ENCODE data around the gene CYGB.
A peak's percentile ranks its signal among the peaks of the same experiment; 100 is the strongest.
"Not testable (repeated sequence)": the region's sequence is repeated elsewhere in the genome, so short reads cannot be mapped to it uniquely, and the experiment has no call there.

CYGB gene

DNA sequence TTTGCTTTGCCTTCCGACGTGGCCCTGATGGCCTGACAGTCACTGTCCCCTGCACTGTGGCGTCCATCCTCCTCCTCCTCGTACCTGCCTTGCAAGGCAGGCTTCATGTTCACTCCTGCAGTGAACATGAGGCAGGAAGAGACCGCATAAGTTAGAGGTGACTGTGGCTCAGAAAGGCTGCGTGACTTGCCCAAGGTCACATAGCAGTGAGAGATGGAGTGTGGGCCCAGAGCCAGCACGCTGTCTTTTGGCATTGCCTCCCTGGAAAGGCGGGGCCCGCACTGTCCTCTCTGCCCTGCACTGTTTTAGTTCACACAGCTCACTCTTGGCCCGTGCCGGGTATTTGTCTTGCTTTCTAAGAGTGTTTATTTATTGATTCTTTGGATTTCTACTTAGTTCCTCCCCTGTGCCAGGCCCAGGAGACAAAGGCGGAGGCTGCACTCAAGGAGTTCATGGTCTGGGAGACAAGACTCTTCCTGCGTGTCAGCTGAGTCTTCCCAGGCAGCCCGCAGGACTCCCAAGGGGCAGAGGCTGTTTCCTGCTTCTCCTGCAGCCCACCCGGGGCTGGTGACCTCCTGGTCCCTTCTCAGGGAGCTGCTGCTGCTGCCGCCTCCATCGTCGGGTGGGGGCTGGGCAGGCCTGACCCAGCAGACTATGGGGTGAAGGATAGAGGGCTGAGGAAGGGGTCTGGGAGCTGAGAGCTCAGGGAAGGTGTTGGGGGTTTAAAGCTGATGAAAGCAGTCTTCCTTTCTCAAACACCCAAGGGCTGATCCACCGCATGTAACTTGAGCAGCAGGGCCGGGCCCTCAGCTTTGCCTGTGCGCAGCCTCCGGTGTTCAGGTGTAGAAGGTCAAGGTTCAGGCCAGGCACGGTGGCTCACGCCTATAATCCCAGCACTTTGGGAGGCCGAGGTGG is 12.7 kb downstream of the CYGB start:
- DNase-seq (ENCODE audit: low read depth) = peak; percentile 62
- TF ChIP-seq, protein P1, sequence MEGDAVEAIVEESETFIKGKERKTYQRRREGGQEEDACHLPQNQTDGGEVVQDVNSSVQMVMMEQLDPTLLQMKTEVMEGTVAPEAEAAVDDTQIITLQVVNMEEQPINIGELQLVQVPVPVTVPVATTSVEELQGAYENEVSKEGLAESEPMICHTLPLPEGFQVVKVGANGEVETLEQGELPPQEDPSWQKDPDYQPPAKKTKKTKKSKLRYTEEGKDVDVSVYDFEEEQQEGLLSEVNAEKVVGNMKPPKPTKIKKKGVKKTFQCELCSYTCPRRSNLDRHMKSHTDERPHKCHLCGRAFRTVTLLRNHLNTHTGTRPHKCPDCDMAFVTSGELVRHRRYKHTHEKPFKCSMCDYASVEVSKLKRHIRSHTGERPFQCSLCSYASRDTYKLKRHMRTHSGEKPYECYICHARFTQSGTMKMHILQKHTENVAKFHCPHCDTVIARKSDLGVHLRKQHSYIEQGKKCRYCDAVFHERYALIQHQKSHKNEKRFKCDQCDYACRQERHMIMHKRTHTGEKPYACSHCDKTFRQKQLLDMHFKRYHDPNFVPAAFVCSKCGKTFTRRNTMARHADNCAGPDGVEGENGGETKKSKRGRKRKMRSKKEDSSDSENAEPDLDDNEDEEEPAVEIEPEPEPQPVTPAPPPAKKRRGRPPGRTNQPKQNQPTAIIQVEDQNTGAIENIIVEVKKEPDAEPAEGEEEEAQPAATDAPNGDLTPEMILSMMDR (conservative IDR thresholded peaks at IDR 0.05; ENCODE audit: low read length) = no peak
- no peak overlapping the region for H3K4me3 ChIP-seq (ENCODE audit: low read length)

DNA sequence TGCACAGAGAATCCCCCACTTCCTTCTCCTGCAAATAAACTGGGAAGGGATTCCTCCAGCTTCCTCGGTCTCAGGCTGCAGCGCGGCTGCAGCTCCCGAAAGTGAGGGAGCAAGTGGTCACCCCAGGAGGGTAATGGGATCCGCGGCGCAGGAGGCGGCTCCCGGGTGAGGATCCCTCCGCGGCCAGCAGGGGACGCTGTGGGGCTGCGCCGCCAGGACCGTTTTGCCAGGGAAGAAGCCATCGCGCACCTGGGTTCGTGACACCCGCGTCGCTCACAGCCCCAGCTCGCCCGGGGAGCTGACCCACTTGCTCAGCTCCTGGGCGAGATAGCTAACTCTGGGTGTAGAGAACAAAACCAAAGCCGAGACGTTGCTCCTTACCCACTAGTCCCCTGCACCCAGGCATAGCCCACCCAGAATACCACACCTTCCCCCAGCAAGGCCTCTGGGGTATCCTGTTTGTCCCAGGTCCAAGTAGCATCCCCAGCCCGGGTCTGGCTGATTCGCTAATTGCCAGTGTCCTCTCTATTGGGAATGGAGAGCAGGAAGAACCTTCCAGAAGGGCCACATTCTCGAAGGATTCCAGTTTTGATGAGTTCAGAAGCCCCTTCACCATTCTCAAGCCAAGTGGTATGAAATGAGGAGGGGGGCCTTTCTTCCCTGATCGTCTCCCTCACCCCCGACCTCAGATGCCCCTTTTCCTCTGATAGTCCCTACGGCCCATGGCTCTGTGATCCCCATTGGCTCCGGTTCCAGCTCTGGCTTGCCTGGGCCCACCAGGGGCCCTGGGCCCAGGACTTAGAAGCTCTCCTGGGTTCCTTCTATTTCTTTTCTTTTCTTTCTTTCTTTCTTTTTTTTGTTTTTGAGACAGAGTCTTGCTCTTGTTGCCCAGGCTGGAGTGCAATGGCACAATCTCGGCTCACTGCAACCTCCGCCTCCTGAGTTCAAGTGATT is 14.1 kb downstream of the CYGB start:
- peak; percentile 47 for DNase-seq (ENCODE audit: low read depth)
- no peak overlapping the region for H3K4me3 ChIP-seq (ENCODE audit: low read length)
- TF ChIP-seq, protein P1 (conservative IDR thresholded peaks at IDR 0.05; ENCODE audit: low read length) = peak; percentile 96

DNA sequence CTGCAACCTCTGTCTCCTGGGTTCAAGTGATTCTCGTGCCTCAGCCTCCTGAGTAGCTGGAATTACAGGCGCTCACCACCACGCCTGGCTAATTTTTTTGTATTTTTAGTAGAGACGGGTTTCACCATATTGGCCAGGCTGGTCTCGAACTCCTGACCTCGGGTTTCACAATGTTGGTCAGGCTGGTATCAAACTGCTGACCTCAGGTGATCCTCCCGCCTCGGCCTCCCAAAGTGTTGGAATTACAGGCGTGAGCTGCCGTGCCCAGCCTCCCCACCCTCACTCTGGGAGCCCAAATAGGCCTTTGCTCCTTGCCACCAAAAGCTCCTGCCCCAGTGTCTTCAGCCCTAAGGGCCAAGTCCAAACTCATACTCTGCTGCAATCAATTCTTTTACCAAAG is 15.8 kb downstream of the CYGB start:
- not testable (repeated sequence) for DNase-seq (ENCODE audit: low read depth); H3K4me3 ChIP-seq (ENCODE audit: low read length)

DNA sequence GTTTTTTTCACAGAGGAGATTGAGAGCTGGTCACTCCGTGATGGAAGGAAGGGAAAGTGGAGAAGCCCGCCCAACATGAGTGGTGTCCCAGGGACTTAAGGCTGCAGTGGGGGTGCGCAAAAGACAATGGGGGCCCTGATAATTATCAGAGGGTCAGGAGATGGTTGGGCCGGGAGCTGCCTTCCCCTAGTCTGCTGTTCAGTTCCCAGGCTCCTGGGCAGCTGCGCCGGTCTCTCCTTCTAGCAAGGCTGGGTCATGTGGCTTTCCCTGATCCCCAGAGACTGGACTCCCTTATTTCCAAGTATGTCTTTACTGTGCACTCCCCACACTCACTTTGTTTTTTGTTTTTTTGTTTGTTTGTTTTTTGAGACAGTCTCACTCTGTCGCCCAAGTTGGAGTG is 16.2 kb downstream of the CYGB start:
- no peak for DNase-seq (ENCODE audit: low read depth)
- TF ChIP-seq, protein P1 (conservative IDR thresholded peaks at IDR 0.05; ENCODE audit: low read length) = no peak
- H3K4me3 ChIP-seq (ENCODE audit: low read length) = no peak overlapping the region

DNA sequence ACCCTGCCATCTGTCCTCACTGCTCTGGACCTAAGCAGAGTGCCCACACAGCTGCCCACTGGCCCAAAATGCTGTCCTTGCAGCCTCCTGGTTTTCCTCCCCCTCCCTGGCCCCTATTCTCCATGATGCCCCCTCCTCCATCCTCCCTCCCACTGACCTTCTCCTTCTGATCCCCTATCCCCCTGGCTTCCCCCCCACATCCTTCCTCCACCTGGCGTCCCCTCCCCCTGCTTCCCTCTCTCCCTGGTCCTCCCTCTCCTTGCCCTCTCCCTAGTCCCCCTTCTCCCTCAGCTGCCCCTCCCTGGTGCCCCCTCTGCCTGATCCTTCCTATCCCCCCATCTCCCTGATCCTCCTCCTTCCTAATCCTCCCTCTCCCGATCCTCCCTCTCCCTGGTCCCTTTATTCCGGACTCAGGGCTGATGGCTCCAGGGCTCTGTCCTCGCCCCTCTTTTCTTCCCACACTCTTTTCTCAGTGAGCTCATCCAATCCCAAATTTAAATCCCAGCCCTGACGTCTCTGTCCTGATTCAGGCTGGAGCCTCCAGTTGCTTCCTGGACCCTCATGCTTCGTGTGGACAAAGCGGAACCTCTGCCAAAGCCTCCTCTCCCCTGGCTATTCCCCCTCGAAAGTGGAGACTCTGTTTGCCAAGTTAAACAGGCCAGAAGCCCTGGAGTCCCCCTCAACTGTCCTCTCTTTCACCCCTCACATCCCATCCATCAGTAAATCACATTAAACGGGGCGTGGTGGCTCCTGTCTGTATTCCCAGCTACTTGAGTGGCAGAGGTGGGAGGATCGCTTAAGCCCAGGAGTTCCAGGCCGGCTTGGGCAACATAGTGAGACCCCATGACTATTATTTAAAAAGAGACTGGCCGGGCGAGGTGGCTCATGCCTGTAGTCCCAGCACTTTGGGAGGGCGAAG is 18.2 kb downstream of the CYGB start:
- H3K4me3 ChIP-seq (ENCODE audit: low read length) = no peak overlapping the region
- TF ChIP-seq, protein P1 (conservative IDR thresholded peaks at IDR 0.05; ENCODE audit: low read length) = no peak
- no peak for DNase-seq (ENCODE audit: low read depth)

DNA sequence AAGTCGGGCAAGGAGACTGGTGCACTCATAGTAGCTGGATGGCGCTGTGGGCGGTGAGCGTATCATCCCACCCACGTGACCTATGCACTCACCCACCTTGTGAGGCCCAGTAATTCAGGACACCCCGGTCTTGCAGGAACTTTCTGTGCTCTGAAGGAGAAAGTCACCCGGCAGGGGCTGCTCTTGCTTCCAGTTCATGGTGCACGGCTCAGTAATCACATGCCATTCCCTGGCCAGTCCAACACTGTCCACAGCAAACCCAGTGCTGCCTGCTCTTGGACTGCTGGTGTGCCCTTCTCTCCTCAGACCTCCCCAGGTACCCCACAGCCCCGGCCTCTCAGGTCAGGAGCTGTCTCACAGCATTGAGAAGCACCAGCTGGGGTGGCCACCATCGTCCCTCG is 19.9 kb downstream of the CYGB start:
- no peak overlapping the region for H3K4me3 ChIP-seq (ENCODE audit: low read length)
- TF ChIP-seq, protein P1 (conservative IDR thresholded peaks at IDR 0.05; ENCODE audit: low read length) = no peak
- no peak for DNase-seq (ENCODE audit: low read depth)
